ENCODE measurements around the gene HDGFL2.

GRCh38 chr19:4511300-4512054 is 39.4 kb downstream of the HDGFL2 start:
- no peak for TF ChIP-seq SPI1 (IDR thresholded peaks at IDR 0.05; ENCODE audit: low read depth, low read length)
- no peak for TF ChIP-seq POLR2A (IDR thresholded peaks at IDR 0.05; ENCODE audit: low read depth, low read length)

Data from GM12891 (cell line).